Motor neuron (in vitro differentiated cells): ENCODE measurements around the gene BBS9. TPM values are rescaled to one million over a fixed set of nuclear protein-coding genes. Genes with fewer than 3 reads are reported as not detected.

ENCODE experiments used
- ATAC-seq, 8 experiments: fragments of 200-7000 bp; cut with Tn5 transposase; replicated peaks in 6 of 8; 2 replicates each; pipeline ENCODE4 v1.8.0; 2021; ENCODE audit warnings: mild to moderate bottlenecking in 8 of 8, moderate library complexity in 8 of 8
- H3K27ac ChIP-seq, 2 donors: fragments of 250-450 bp; sonication (Bioruptor Pico); 2 replicates each; pipeline ENCODE4 v1.9.0; 2021; ENCODE audit warnings: antibody characterized with exemption in 2 of 2, mild to moderate bottlenecking in 2 of 2, moderate library complexity in 1 of 2
- H3K4me1 ChIP-seq, 2 donors: fragments of 250-450 bp; sonication (Bioruptor Pico); replicated peaks in 1 of 2; 2 replicates each; pipeline ENCODE4 v1.6.1; 2021; ENCODE audit warnings: antibody characterized with exemption in 2 of 2, mild to moderate bottlenecking in 2 of 2, moderate library complexity in 1 of 2
- H3K4me3 ChIP-seq, 5 donors: fragments of 250-450 bp; sonication (Bioruptor Pico); 2 replicates each; pipeline ENCODE4 v1.9.0; 2021; ENCODE audit warnings: antibody characterized with exemption in 5 of 5, mild to moderate bottlenecking in 5 of 5, moderate library complexity in 4 of 5
- WGBS, 10 experiments: fragments of 450-650 bp; shearing (Covaris generic); methylation state at CpG; one replicate each; pipeline ENCODE4 v1.0.0; 2022; 5-methylcytosine and 5-hydroxymethylcytosine counted together
- in situ Hi-C, 9 experiments: fragments of 400-800 bp; cut with MboI; loops; one replicate each; pipeline ENCODE4 v1.15.0; 2021; ENCODE audit warnings: low sequenced_read_pairs in 9 of 9, low pct_unique_long_range_greater_than_20kb in 2 of 9; ENCODE audit not compliant: unreplicated experiment in 9 of 9
- total RNA-seq, 8 experiments: library from RNA; unstranded; fragments of 300-600 nt; gene quantifications; 2 replicates each; pipeline versions ENCODE4 v1.2.3 to v1.2.4, GENCODE V29; 2022

Gene BBS9
- total RNA-seq, 8 experiments from 2014 or later: 11.4 to 43.5 (median 22.8) TPM

GRCh38 chr7:33186192-33186591 lies 56.8 kb downstream of the BBS9 start:
- Histone ChIP-seq H3K4me1 (no peaks in the 10 kb centered on the region), H3K4me3 (no peak overlapping the region), H3K27ac (no peak overlapping the region)
- WGBS, 10 experiments: 17 to 90% (median 64%) methylated on average over 1 of the region's 1 CpG; no CpG with 5 or more reads in 3 of the 10 experiments
- in situ Hi-C loops: no loop called here
- ATAC-seq: peak in 3 of 8 experiments; percentile 35 to 58 (median 42)

DNA sequence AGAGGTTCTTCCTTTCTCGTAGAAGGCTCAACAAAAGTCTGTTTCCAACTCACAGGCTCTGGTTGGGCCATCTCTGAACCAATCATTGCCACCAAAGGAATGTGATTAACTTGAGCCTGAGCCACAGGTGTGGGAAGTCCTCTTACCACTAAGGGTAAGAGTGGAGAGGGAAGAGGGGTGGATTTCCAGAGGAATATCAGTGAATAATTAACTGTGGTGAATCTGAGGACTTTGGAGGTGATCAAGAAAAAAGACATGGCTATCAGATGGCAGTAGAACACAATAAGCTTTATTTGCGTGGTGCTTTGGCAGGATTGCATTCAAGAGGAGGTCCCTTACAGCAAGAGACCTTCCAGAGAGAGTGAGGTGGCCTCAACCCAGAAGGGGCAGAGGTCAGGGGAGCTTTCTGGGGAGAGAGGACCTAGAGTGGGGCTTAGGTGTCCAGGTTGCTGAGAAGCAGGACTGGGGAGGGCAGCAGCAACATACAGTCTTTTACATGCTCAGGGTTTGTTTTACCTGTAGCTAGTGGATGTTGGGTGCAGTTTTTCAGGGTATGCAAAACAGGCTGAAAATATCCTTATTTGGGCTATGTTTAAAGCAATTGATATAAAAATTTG lies 61.4 kb downstream of the BBS9 start:
- Histone ChIP-seq H3K4me3 (no peak overlapping the region), H3K27ac (no peak overlapping the region), H3K4me1 (no peaks in the 10 kb centered on the region)
- WGBS, 10 experiments: 93 to 100% (median 100%) methylated on average over 1 to 2 of the region's 2 CpGs; no CpG with 5 or more reads in 2 of the 10 experiments
- in situ Hi-C loops: no loop called here
- ATAC-seq: no peak

- Histone ChIP-seq H3K27ac (no peak overlapping the region), H3K4me3 (no peak overlapping the region), H3K4me1 (no peaks in the 10 kb centered on the region)
- ATAC-seq: peak in 3 of 8 experiments; percentile 22 to 71 (median 58)
- in situ Hi-C loops: no loop called here
These were observed 62.0 kb downstream of the BBS9 start for GRCh38 chr7:33191340-33191739.

- 38 to 100% (median 63%) methylated on average over 1 to 2 of the region's 2 CpGs; no CpG with 5 or more reads in 6 of the 10 experiments for WGBS, 10 experiments
- no peak overlapping the region for H3K27ac ChIP-seq
- ATAC-seq: peak in 2 of 8 experiments; percentile 38 to 42
- no peaks in the 10 kb centered on the region for H3K4me1 ChIP-seq
- H3K4me3 ChIP-seq: no peak overlapping the region
- in situ Hi-C loops: no loop called here
These were observed 63.4 kb downstream of the BBS9 start for GRCh38 chr7:33192695-33193291.

DNA sequence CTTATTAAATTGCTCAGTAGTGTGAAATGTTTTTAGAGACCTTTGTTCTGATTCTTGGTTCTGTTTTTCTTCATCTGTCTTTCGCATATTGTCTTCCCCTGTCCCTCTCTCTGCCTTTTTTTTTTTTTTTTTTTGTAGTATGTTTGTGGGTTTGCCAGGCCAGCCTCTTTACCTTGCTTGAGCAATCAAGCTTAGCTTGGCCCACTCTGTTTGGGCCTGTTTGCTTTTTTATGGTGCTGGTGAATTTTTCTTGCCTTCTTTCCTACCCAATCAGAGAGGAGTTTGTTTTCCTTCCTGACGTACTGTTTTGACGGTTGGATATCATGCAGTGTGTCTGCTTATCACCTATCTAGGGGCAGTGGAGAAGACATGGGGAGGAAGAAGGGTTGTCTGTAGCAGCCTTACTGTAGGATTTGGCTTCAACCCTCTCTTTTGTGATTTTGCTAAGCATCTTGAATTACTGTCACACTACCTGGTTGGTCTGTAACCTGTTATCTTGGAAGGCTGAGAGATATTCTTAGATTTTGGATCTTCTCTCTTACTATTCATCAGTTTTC lies 64.0 kb downstream of the BBS9 start:
- no peaks in the 10 kb centered on the region for H3K4me1 ChIP-seq
- 92 to 100% (median 98%) methylated on average over 1 to 3 of the region's 3 CpGs; no CpG with 5 or more reads in 1 of the 10 experiments for WGBS, 10 experiments
- ATAC-seq: no peak
- in situ Hi-C loops: no loop called here
- no peak overlapping the region for H3K27ac ChIP-seq
- no peak overlapping the region for H3K4me3 ChIP-seq

DNA sequence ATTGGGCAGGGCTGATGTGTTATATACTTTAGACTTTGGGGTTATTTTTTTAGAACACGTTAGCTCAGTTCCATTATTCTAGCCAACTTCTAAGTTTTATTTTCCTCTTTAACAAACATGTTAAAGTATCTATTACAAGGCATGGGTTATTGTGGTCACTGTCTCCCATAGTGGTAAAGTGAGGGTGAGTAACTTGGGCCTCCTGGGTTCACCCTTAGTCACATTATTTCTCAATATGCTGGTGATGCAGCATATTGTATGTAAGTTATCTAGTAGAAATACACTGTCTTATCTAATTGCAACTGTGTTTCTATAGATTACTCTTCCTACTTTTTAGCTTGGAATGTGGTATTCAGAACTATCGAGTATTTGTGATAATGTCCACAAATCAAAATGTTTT lies 65.9 kb downstream of the BBS9 start:
- in situ Hi-C loops: no loop called here
- no peak overlapping the region for H3K4me3 ChIP-seq
- H3K4me1 ChIP-seq: no peaks in the 10 kb centered on the region
- no peak for ATAC-seq
- 47 to 96% (median 82%) methylated on average over 1 to 2 of the region's 2 CpGs; no CpG with 5 or more reads in 2 of the 10 experiments for WGBS, 10 experiments
- no peak overlapping the region for H3K27ac ChIP-seq

DNA sequence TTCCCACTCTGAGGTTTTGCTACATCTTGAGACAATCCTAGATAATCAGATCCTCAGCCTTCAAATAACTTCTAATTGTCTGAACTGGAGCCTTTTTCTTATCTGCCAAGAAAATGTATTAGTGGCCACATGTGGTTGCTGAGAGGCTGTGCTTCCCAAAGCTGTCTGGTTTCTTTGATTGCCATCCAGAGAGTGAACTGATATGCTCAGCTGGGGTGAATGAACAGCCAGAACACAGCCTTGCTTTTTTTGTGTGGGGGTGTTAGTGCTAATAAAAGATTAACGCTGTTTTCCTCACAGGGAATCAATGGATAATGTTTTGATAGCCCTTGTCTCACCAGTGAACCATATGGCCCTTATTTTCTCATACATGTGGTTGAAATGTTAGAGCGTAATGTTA lies 66.9 kb downstream of the BBS9 start:
- H3K4me1 ChIP-seq: no peaks in the 10 kb centered on the region
- in situ Hi-C loops: no loop called here
- ATAC-seq: no peak
- WGBS, 10 experiments: 58 to 100% (median 80%) methylated on average over 1 to 2 of the region's 2 CpGs; no CpG with 5 or more reads in 4 of the 10 experiments
- H3K27ac ChIP-seq: no peak overlapping the region
- H3K4me3 ChIP-seq: no peak overlapping the region

- H3K4me3 ChIP-seq: no peak overlapping the region
- ATAC-seq: no peak
- in situ Hi-C loops: no loop called here
- WGBS, 10 experiments: 83 to 100% (median 100%) methylated on average over 1 of the region's 1 CpG
- no peak overlapping the region for H3K27ac ChIP-seq
- H3K4me1 ChIP-seq: no peaks in the 10 kb centered on the region
These were observed 70.9 kb downstream of the BBS9 start for GRCh38 chr7:33200282-33200681.

DNA sequence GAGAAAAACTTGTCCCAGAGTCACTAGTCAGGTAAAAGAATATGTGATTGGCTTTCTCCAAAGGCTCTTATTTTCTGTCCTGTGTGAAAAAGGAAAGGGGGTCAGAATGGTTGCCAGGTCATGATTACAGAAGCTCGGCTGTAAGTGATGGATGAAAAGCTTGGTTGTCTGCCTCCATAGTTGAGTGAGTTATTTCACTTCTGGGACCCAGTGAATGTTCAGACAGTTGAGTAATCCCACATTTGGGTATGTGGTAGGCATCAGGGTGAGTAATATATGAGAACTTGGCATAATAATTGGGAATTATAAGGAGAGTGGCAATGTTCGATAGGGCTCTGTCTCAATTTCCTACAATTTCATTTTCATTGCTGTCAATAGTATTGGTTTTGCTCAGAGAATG lies 72.5 kb downstream of the BBS9 start:
- in situ Hi-C loops: no loop called here
- no peak overlapping the region for H3K4me3 ChIP-seq
- H3K4me1 ChIP-seq: no peaks in the 10 kb centered on the region
- H3K27ac ChIP-seq: no peak overlapping the region
- 73 to 100% (median 86%) methylated on average over 1 to 2 of the region's 2 CpGs; no CpG with 5 or more reads in 3 of the 10 experiments for WGBS, 10 experiments
- no peak for ATAC-seq

DNA sequence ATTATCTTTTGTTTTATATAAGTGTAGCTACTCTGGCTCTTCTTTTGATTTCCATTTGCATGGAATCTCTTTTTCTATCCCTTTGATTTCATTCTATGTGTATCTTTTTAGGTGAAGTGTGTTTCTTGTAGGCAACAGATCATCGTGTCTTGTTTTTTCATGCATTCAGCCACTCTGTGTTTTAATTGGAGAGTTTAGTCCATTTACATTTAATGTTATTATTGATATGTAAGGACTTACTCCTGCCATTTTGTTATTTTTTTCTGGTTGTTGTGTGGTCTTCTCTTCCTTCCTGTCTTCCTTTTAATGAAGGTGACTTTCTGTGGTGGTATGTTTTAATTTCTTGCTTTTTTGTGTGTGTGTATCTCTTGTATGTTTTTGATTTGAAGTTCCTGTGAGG lies 81.6 kb downstream of the BBS9 start:
- no peak for ATAC-seq

DNA sequence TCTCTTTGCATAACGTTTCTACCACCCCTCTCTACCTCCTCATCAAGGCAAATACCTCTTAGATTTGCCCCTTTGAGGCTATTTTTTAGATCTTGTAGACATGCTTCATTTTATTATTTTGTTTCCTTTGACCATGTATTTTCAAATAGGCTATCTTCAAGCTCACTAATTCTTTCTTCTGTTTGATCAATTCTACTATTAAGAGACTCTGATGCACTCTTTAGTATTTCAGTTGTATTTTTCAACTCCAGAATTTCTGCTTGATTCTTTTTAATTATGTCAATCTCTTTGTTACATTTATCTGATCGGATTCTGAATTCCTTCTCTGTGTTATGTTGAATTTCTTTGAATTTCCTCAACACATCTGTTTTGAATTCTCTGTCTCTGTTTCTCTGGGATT lies 82.8 kb downstream of the BBS9 start:
- no peak for ATAC-seq
- WGBS, 10 experiments: 25 to 100% (median 69%) methylated on average over 1 to 2 of the region's 2 CpGs
- in situ Hi-C loops: no loop called here
- Histone ChIP-seq H3K4me1 (no peaks in the 10 kb centered on the region), H3K27ac (no peak overlapping the region), H3K4me3 (no peak overlapping the region)

More for the DNA sequence above, 81.6 kb downstream of the BBS9 start:
- Histone ChIP-seq H3K4me3 (no peak overlapping the region), H3K27ac (no peak overlapping the region), H3K4me1 (no peaks in the 10 kb centered on the region)
- in situ Hi-C loops: no loop called here
- WGBS, 10 experiments: 89 to 100% (median 100%) methylated on average over 1 of the region's 1 CpG; no CpG with 5 or more reads in 1 of the 10 experiments

- ATAC-seq: no peak
- Histone ChIP-seq H3K4me1 (no peaks in the 10 kb centered on the region), H3K4me3 (no peak overlapping the region), H3K27ac (no peak overlapping the region)
- in situ Hi-C loops: no loop called here
- 78 to 100% (median 100%) methylated on average over 1 of the region's 1 CpG; no CpG with 5 or more reads in 4 of the 10 experiments for WGBS, 10 experiments
These were observed 86.6 kb downstream of the BBS9 start for GRCh38 chr7:33215992-33216391.

DNA sequence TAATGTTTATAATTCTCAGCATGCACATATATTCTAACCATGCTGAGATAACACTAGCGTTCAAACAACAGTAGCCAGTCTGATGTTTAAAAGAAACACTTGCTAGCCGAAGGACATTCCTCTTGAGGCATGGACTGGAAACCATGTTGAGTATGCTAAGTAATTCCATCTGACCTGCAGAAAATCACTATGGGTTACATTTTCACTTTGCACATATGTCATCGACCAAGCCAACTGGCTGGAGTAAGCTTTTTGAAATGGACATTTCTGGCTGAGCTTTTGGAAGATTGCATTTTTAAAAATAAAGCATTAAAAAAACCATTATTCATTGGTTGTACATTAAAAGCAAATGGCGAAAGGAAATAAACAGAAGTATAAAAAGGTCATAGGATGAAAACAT lies 88.2 kb downstream of the BBS9 start:
- in situ Hi-C loops: no loop called here
- Histone ChIP-seq H3K4me1 (no peaks in the 10 kb centered on the region), H3K4me3 (no peak overlapping the region), H3K27ac (no peak overlapping the region)
- ATAC-seq: peak in 2 of 8 experiments; percentile 57 to 59
- WGBS, 10 experiments: 29 to 100% (median 95%) methylated on average over 2 to 4 of the region's 4 CpGs; no CpG with 5 or more reads in 1 of the 10 experiments
